ENCODE data around the gene ALDH1A1. TPM values are rescaled to one million over a fixed set of nuclear protein-coding genes. Genes with fewer than 3 reads are reported as not detected.

The ALDH1A1 gene
- total and polyA plus RNA-seq, 2 of the 8 experiments (the other 6 are each of a cell fraction or from before 2014, with no cell fraction given), result 0.50 to 0.82 TPM

DNA sequence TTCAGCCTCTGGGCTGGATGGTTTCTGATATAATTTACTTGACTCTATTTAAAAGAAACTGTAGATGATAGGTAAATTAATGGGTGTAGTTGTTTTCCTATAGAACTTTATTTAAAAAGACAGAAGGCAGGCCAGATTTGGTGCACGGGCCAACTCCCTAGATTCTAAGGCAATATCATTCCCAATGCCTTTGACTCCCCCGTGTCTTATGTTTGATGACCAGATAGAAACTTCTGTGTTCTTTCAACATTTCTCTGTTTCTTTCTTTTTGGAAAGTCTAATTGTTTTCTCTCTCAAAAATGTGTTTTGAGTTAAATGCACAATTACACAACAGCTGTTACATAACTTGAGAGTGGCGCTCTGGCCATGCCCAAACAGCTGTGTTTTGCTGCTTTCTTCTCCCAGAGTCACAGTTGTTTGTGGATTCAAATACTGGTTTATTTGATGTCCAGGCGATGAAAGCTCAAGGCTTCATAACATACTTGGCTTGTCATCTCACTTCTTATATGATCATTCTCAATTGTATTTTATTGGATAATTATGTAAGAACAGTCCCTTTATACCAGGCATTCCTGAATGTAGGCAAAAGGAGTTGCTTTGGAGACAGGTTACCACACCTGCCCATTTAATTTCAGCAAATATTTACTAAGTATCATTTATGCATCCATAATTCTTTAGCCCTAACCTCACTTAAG is 1.7 kb upstream of the ALDH1A1 start:
- no peak overlapping the region for H2AFZ ChIP-seq (ENCODE audit: low read length)
- no peaks in the 10 kb centered on the region for H3K79me1 ChIP-seq (ENCODE audit: low read depth, low read length)
- H3K4me1 ChIP-seq (replicated peaks in 1 of 4; ENCODE audit: control insufficient read depth in 3 of 4, insufficient read depth in 4 of 4, low read length in 3 of 4), result peaks cover 0 to 3% (median 0%) of the 10 kb centered on the region in 4 experiments; a peak in 1 of 7 replicates
- WGBS, 2 experiments (ENCODE audit: extremely low coverage in 1 of 2, insufficient coverage in 1 of 2, insufficient read length in 1 of 2, insufficient replicate concordance in 2 of 2, low coverage in 1 of 2, low lambda C conversion rate in 2 of 2, missing lambda C conversion rate in 1 of 2), result 97% methylated on average over 4 of the region's 4 CpGs; no CpG with 5 or more reads in 1 of the 2 experiments
- H2BK5ac ChIP-seq (ENCODE audit: low read depth, low read length), result no peak overlapping the region
- no peak overlapping the region for H3K27ac ChIP-seq (ENCODE audit: low read depth, low read length)
- H3K23ac ChIP-seq (ENCODE audit: insufficient read length), result no peak overlapping the region
- H3K36me3 ChIP-seq (ENCODE audit: control insufficient read depth in 2 of 4, insufficient read depth in 4 of 4, low read length in 3 of 4), result no peaks in the 10 kb centered on the region
- H3K18ac ChIP-seq (ENCODE audit: extremely low read depth, low read length), result no peak overlapping the region
- no peak overlapping the region for H4K8ac ChIP-seq (ENCODE audit: extremely low read depth, insufficient read depth, low read length)
- DNase-seq (ENCODE audit: low read depth in 1 of 2, low spot score in 2 of 2), result no peak
- no peak overlapping the region for H3K9ac ChIP-seq (replicated peaks in 1 of 4; ENCODE audit: extremely low read depth in 1 of 4, low read depth in 3 of 4, low read length in 3 of 4)
- ChIA-PET CTCF (ENCODE audit: partially characterized antibody) (interaction anchor here (0.8 kb wide), 1 partner anchor 85 kb away, joined by 3 read pairs; no protein-coding TSS in a partner anchor), POLR2A (ENCODE audit: partially characterized antibody) (no interaction called here)
- no peak overlapping the region for H3K4me2 ChIP-seq (ENCODE audit: insufficient read depth in 1 of 2, low read depth in 2 of 2, low read length in 2 of 2)
- peaks cover 7 to 9% of the 10 kb centered on the region in 2 experiments; a peak in 3 of 4 replicates for H3K9me3 ChIP-seq (ENCODE audit: insufficient read depth in 2 of 2, low read depth in 1 of 2, low read length in 1 of 2)
- no peaks in the 10 kb centered on the region for H4K20me1 ChIP-seq (replicated peaks in 1 of 2; ENCODE audit: control insufficient read depth in 1 of 2, insufficient read depth in 2 of 2, low read length in 2 of 2)
- H3K14ac ChIP-seq (ENCODE audit: insufficient read length), result no peak overlapping the region
- H2AK5ac ChIP-seq (ENCODE audit: low read depth, low read length), result no peak overlapping the region
- H3K23me2 ChIP-seq (ENCODE audit: low read depth, low read length), result no peaks in the 10 kb centered on the region
- no peak overlapping the region for H2BK12ac ChIP-seq (ENCODE audit: low read depth, low read length)
- H2BK15ac ChIP-seq (ENCODE audit: low read length), result no peak overlapping the region
- no peak overlapping the region for H3K4me3 ChIP-seq (ENCODE audit: extremely low read depth in 1 of 4, insufficient read depth in 2 of 4, low read depth in 3 of 4, low read length in 4 of 4)
- H4K91ac ChIP-seq (replicated peaks; ENCODE audit: insufficient read length, low read length), result no peak overlapping the region
- H2BK20ac ChIP-seq (ENCODE audit: low read length), result no peak overlapping the region
- H4K5ac ChIP-seq (ENCODE audit: insufficient read length, low read depth, low read length), result no peak overlapping the region
- H3K56ac ChIP-seq (replicated peaks; ENCODE audit: insufficient read length, low read depth, low read length), result no peak overlapping the region
- no peaks in the 10 kb centered on the region for H3K27me3 ChIP-seq (replicated peaks in 1 of 4; ENCODE audit: control insufficient read depth in 3 of 4, extremely low read depth in 1 of 4, insufficient read depth in 3 of 4, low read length in 3 of 4)
- no peak overlapping the region for H2BK120ac ChIP-seq (replicated peaks; ENCODE audit: low read depth, low read length)
- no peak for FAIRE-seq
- H3K4ac ChIP-seq (replicated peaks; ENCODE audit: insufficient read length, low read depth, low read length), result no peak overlapping the region
- H3K79me2 ChIP-seq (ENCODE audit: control insufficient read depth in 1 of 2, insufficient read depth in 2 of 2, low read length in 2 of 2), result no peaks in the 10 kb centered on the region
- TF ChIP-seq TCF12 (IDR thresholded peaks at IDR 0.05; ENCODE audit: low read depth, low read length) (no peak), TAF1 (IDR thresholded peaks at IDR 0.05; ENCODE audit: low read depth, low read length) (no peak), POLR2AphosphoS5 (IDR thresholded peaks at IDR 0.05; ENCODE audit: low read depth, low read length) (no peak), GTF2F1 (IDR thresholded peaks at IDR 0.05; ENCODE audit: borderline replicate concordance, low read depth, low read length) (no peak)

Measured in H1 (cell line).